SU-DHL-6 (cell line): ENCODE data around the gene ALG9.

Experiments
- H2AFZ ChIP-seq: fragments of 200-600 bp; sonication (generic); 2 replicates; pipeline ENCODE4 v1.6.1; 2014; ENCODE audit warnings: low read depth, mild to moderate bottlenecking, moderate library complexity, mixed read lengths, antibody characterized with exemption, low read length; ENCODE audit not compliant: severe bottlenecking
- H3F3A ChIP-seq: fragments of 200-600 bp; shearing (Covaris generic); 2 replicates; pipeline ENCODE4 v1.6.0; 2016; ENCODE audit warnings: antibody characterized with exemption, mild to moderate bottlenecking; ENCODE audit not compliant: insufficient read depth
- H3K27ac ChIP-seq: fragments of 200-600 bp; sonication (generic); 2 replicates; pipeline ENCODE4 v1.5.1; 2016; ENCODE audit warnings: low read depth, mild to moderate bottlenecking, low read length, moderate library complexity, mixed read lengths
- H3K27me3 ChIP-seq: fragments of 200-600 bp; sonication (generic), shearing (Covaris generic); 2 replicates; pipeline ENCODE4 v1.6.0; 2014; ENCODE audit warnings: mild to moderate bottlenecking, low read length
- H3K36me3 ChIP-seq: fragments of 200-600 bp; sonication (generic); 2 replicates; pipeline ENCODE4 v1.6.1; 2014; ENCODE audit warnings: mild to moderate bottlenecking, low read length, mixed read lengths
- H3K4me2 ChIP-seq: fragments of 300-600, 200-600 bp; shearing (Covaris generic), sonication (generic); 2 replicates; pipeline ENCODE4 v1.6.0; 2014; ENCODE audit warnings: low read length, low read depth, mild to moderate bottlenecking; ENCODE audit not compliant: poor library complexity, severe bottlenecking
- H3K4me3 ChIP-seq: fragments of 200-600 bp; sonication (generic); 2 replicates; pipeline ENCODE4 v1.5.1; 2014; ENCODE audit warnings: antibody characterized with exemption, low read length, mild to moderate bottlenecking, mixed read lengths; ENCODE audit not compliant: insufficient read depth, poor library complexity, severe bottlenecking
- H3K79me2 ChIP-seq: fragments of 200-600 bp; sonication (generic); 2 replicates; pipeline ENCODE4 v1.6.1; 2014; ENCODE audit warnings: mild to moderate bottlenecking, low read length, moderate library complexity; ENCODE audit not compliant: insufficient read depth
- H3K9ac ChIP-seq: fragments of 200-600 bp; sonication (generic); 2 replicates; pipeline ENCODE4 v1.7.0; 2014; ENCODE audit warnings: mild to moderate bottlenecking, low read length
- H3K9me2 ChIP-seq: fragments of 200-600 bp; sonication (generic); replicated peaks from 2 replicates; pipeline ENCODE4 v1.6.1; 2014; ENCODE audit warnings: low read length; ENCODE audit not compliant: insufficient read depth
- H3K9me3 ChIP-seq: fragments of 200-600 bp; sonication (generic); 2 replicates; pipeline ENCODE4 v1.6.1; 2014; ENCODE audit warnings: low read length, mixed read lengths; ENCODE audit not compliant: insufficient read depth
- H4K20me1 ChIP-seq: fragments of 200-600 bp; sonication (generic); 2 replicates; pipeline ENCODE4 v1.6.1; 2014; ENCODE audit warnings: low read depth, mild to moderate bottlenecking, antibody characterized with exemption, low read length, moderate library complexity, mixed read lengths
- EZH2phosphoT487 ChIP-seq: fragments of 200-600 bp; sonication (generic), shearing (Covaris generic); conservative IDR thresholded peaks from 2 replicates; pipeline ENCODE4 v1.6.1; 2018; ENCODE audit warnings: mild to moderate bottlenecking, antibody characterized with exemption, low read length, moderate library complexity, mixed read lengths
- TF ChIP-seq, protein P1 (sequence below): fragments of 200-600 bp; sonication (generic); IDR thresholded peaks from one replicate; pipeline ENCODE4 v1.5.1; 2017; ENCODE audit warnings: antibody characterized with exemption, mild to moderate bottlenecking, low read length, moderate library complexity; ENCODE audit not compliant: insufficient read depth, poor library complexity, severe bottlenecking

Gene ALG9

DNA sequence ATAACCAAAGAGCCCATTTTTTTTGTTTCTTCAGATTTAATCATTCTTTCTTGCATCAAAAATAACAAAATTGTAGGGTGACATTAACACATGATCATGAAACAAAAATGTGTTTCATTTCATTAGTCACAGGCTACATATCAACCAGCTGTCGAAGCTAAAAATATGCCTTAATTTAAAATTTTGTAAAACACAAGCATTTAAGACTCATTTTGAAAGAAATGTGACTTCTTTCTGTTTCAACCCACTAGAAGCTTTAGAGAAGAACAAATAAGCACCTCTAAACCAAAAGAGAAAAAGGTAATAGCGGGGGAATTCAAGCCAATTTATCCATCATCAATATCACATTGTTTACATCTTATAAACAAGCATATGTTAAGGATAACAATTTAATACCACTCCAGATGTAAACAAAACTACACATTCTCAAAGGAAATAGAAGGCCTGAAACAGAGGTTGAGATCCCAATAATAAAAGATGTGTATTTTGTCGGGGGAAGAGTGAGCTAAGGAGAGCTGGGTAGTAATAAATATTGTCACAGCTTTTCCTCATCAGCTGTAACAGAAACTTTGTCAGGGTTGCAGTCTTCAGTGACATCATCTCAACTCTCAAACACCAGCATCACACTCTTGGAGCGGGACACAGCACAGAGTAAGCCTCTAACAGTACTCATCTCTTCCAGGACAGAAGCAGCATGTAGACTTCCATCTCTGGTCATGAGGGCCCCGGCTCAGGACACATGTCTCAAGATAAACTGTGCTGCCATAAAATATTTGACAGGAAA is 42.0 kb downstream of the ALG9 start:
- Histone ChIP-seq H3K27me3 (no peaks in the 10 kb centered on the region), H3K9me2 (no peaks in the 10 kb centered on the region), H4K20me1 (no peaks in the 10 kb centered on the region), H3K9me3 (no peaks in the 10 kb centered on the region), H3K4me2 (no peak overlapping the region), H3K27ac (no peak overlapping the region), H3K79me2 (no peaks in the 10 kb centered on the region), H3K4me3 (no peak overlapping the region), H3K9ac (no peak overlapping the region), H2AFZ (no peak overlapping the region), H3F3A (no peaks in the 10 kb centered on the region), H3K36me3 (no peaks in the 10 kb centered on the region)
- TF ChIP-seq, protein P1, sequence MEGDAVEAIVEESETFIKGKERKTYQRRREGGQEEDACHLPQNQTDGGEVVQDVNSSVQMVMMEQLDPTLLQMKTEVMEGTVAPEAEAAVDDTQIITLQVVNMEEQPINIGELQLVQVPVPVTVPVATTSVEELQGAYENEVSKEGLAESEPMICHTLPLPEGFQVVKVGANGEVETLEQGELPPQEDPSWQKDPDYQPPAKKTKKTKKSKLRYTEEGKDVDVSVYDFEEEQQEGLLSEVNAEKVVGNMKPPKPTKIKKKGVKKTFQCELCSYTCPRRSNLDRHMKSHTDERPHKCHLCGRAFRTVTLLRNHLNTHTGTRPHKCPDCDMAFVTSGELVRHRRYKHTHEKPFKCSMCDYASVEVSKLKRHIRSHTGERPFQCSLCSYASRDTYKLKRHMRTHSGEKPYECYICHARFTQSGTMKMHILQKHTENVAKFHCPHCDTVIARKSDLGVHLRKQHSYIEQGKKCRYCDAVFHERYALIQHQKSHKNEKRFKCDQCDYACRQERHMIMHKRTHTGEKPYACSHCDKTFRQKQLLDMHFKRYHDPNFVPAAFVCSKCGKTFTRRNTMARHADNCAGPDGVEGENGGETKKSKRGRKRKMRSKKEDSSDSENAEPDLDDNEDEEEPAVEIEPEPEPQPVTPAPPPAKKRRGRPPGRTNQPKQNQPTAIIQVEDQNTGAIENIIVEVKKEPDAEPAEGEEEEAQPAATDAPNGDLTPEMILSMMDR = no peak
- no peak for TF ChIP-seq EZH2phosphoT487

DNA sequence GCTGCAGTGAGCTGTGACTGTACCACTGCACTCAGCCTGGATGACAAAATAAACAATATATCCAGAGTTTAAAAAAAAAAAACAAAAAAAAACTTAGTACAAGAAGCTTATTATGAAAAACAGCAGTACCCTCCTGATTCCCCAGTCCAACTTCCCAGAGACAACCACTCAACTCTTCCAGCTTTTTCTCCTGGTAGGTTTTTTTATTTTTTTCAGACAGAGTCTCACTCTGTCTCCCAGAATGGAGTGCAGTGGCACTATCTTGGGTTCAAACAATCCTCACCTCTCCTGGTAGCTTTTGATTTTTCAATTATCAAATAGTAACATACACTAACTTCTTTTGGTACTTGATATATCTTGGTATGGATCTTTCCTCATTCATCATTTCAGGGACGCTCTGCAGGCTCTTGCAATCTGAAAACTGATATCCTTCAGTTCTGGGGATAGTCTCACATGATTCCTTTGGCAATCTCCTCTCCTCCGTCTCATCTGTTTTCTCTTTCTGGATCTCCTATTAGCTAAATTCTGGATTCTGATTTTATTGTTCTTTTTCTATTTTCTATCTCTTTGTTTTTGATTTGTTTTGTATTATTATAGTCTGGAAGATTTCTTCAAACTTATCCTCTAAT is 44.9 kb downstream of the ALG9 start:
- H3F3A ChIP-seq = no peaks in the 10 kb centered on the region
- no peaks in the 10 kb centered on the region for H3K79me2 ChIP-seq
- H4K20me1 ChIP-seq = no peaks in the 10 kb centered on the region
- no peak overlapping the region for H3K27ac ChIP-seq
- no peaks in the 10 kb centered on the region for H3K27me3 ChIP-seq
- no peak overlapping the region for H3K9ac ChIP-seq
- no peaks in the 10 kb centered on the region for H3K36me3 ChIP-seq
- H3K4me3 ChIP-seq = no peak overlapping the region
- no peak overlapping the region for H2AFZ ChIP-seq
- no peak for TF ChIP-seq EZH2phosphoT487
- TF ChIP-seq, protein P1 = no peak
- no peak overlapping the region for H3K4me2 ChIP-seq
- H3K9me2 ChIP-seq = no peaks in the 10 kb centered on the region
- H3K9me3 ChIP-seq = no peaks in the 10 kb centered on the region

DNA sequence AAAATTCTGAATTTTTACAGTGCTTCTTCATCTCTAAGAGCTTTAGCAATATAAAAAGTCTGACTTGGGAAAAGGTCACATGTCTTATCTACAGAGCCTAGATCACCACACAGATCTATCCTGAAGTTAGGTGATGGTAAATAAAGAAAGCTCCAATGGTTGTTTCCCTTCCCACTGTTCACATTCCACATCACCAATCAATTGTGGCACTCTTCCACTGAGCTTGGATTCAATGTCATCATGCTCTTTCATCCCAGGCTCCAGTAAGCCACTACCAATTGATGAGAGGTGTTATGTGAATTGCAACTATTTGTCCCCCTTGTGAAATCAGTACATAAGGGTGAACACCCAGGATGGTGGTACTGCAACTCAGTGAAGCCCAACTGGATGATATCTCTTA is 47.8 kb downstream of the ALG9 start:
- no peaks in the 10 kb centered on the region for H3K79me2 ChIP-seq
- no peaks in the 10 kb centered on the region for H3K9me3 ChIP-seq
- no peak overlapping the region for H3K27ac ChIP-seq
- H3K9me2 ChIP-seq = no peaks in the 10 kb centered on the region
- no peaks in the 10 kb centered on the region for H4K20me1 ChIP-seq
- H2AFZ ChIP-seq = no peak overlapping the region
- no peak overlapping the region for H3K9ac ChIP-seq
- TF ChIP-seq, protein P1 = no peak
- no peak for TF ChIP-seq EZH2phosphoT487
- no peaks in the 10 kb centered on the region for H3K36me3 ChIP-seq
- no peaks in the 10 kb centered on the region for H3K27me3 ChIP-seq
- H3K4me3 ChIP-seq = no peak overlapping the region
- H3K4me2 ChIP-seq = no peak overlapping the region
- no peaks in the 10 kb centered on the region for H3F3A ChIP-seq
